WTC11 (cell line): Measurements from ENCODE around the gene TOX2. TPM values are rescaled to one million over a fixed set of nuclear protein-coding genes. Genes with fewer than 3 reads are reported as not detected.

Source experiments
- ATAC-seq: fragments of 200-7000 bp; cut with Tn5 transposase; 2 replicates; pipeline ENCODE4 v1.10.0; 2021; ENCODE audit warnings: mild to moderate bottlenecking, moderate library complexity
- CTCF ChIA-PET: fragments of 300-600 bp; sonication (Branson Sonifier 250); formaldehyde crosslinking; loops from one replicate; lab custom pipeline; 2021; ENCODE audit warnings: antibody characterized with exemption; lab: Charles Lee
- POLR2A ChIA-PET: fragments of 350-600 bp; sonication (Branson Sonifier 250); formaldehyde crosslinking; loops from one replicate; lab custom pipeline; 2021; ENCODE audit warnings: antibody characterized with exemption; lab: Charles Lee
- DNase-seq: peaks from one replicate; pipeline ENCODE4 v3.0.0; 2021; ENCODE audit warnings: low spot score
- H3K27ac Mint-ChIP-seq: 2 replicates; pipeline ENCODE4 v1.8.0; 2021; ENCODE audit warnings: mixed read lengths
- H3K27me3 Mint-ChIP-seq: 2 replicates; pipeline ENCODE4 v1.8.0; 2021; ENCODE audit warnings: low read depth, mild to moderate bottlenecking, moderate library complexity, mixed read lengths
- H3K36me3 Mint-ChIP-seq: 2 replicates; pipeline ENCODE4 v1.8.0; 2021; ENCODE audit warnings: mixed read lengths
- H3K4me1 Mint-ChIP-seq: 2 replicates; pipeline ENCODE4 v1.8.0; 2022; ENCODE audit warnings: mixed read lengths
- H3K4me3 Mint-ChIP-seq: 2 replicates; pipeline ENCODE4 v1.8.0; 2021; ENCODE audit warnings: mild to moderate bottlenecking, moderate library complexity, mixed read lengths
- H3K9me3 Mint-ChIP-seq: 2 replicates; pipeline ENCODE4 v1.8.0; 2021; ENCODE audit warnings: mixed read lengths
- ATF6 ChIP-seq: sonication (generic); formaldehyde crosslinking; IDR thresholded peaks from 2 replicates; pipeline ENCODE4 v1.8.1; 2023; ENCODE audit warnings: mild to moderate bottlenecking, missing genetic modification reagents
- CREB1 ChIP-seq: sonication (generic); formaldehyde crosslinking; IDR thresholded peaks from 2 replicates; pipeline ENCODE4 v1.8.0; 2023; ENCODE audit warnings: mild to moderate bottlenecking, missing genetic modification reagents
- ELF4 ChIP-seq: sonication (generic); formaldehyde crosslinking; IDR thresholded peaks from 2 replicates; pipeline ENCODE4 v1.8.1; 2022; ENCODE audit warnings: low read depth, mild to moderate bottlenecking, moderate library complexity, missing genetic modification reagents
- ESRRA ChIP-seq: sonication (generic); formaldehyde crosslinking; IDR thresholded peaks from 2 replicates; pipeline ENCODE4 v1.8.1; 2022; ENCODE audit warnings: mild to moderate bottlenecking, missing genetic modification reagents, borderline replicate concordance
- FOXK1 ChIP-seq: sonication (generic); formaldehyde crosslinking; IDR thresholded peaks from 2 replicates; pipeline ENCODE4 v1.8.0; 2022; ENCODE audit warnings: mild to moderate bottlenecking, moderate library complexity, missing genetic modification reagents
- FOXP4 ChIP-seq: sonication (generic); formaldehyde crosslinking; IDR thresholded peaks from 2 replicates; pipeline ENCODE4 v1.8.0; 2022; ENCODE audit warnings: mild to moderate bottlenecking, missing genetic modification reagents
- HMGA2 ChIP-seq: fragments of 250-450 bp; sonication (Bioruptor Pico); IDR thresholded peaks from 2 replicates; pipeline ENCODE4 v1.4.0; 2021; ENCODE audit warnings: mild to moderate bottlenecking, moderate library complexity
- IRF2 ChIP-seq: sonication (generic); formaldehyde crosslinking; IDR thresholded peaks from 2 replicates; pipeline ENCODE4 v1.8.0; 2022; ENCODE audit warnings: low read depth, missing genetic modification reagents, borderline replicate concordance
- MAX ChIP-seq: sonication (generic); formaldehyde crosslinking; IDR thresholded peaks from 2 replicates; pipeline ENCODE4 v1.8.0; 2022; ENCODE audit warnings: mild to moderate bottlenecking, missing genetic modification reagents
- NR2C2 ChIP-seq: sonication (generic); formaldehyde crosslinking; IDR thresholded peaks from 2 replicates; pipeline ENCODE4 v1.8.0; 2022; ENCODE audit warnings: mild to moderate bottlenecking, missing genetic modification reagents
- OVOL2 ChIP-seq: fragments of 250-450 bp; sonication (Bioruptor Pico); IDR thresholded peaks from 2 replicates; pipeline ENCODE4 v1.9.0; 2021; ENCODE audit warnings: mild to moderate bottlenecking, borderline replicate concordance
- PRDM15 ChIP-seq: sonication (generic); formaldehyde crosslinking; IDR thresholded peaks from 2 replicates; pipeline ENCODE4 v1.8.0; 2022; ENCODE audit warnings: missing genetic modification reagents
- RELA ChIP-seq: sonication (generic); formaldehyde crosslinking; IDR thresholded peaks from 2 replicates; pipeline ENCODE4 v1.8.1; 2022; ENCODE audit warnings: missing genetic modification reagents, mild to moderate bottlenecking, borderline replicate concordance
- ZMAT4 ChIP-seq: fragments of 250-450 bp; sonication (Bioruptor Pico); IDR thresholded peaks from 2 replicates; pipeline ENCODE4 v1.9.0; 2021; ENCODE audit warnings: mild to moderate bottlenecking
- ZNF138 ChIP-seq: sonication (generic); formaldehyde crosslinking; conservative IDR thresholded peaks from 2 replicates; pipeline ENCODE4 v1.8.1; 2022; ENCODE audit warnings: mild to moderate bottlenecking, moderate library complexity, missing genetic modification reagents
- ZNF281 ChIP-seq: sonication (generic); formaldehyde crosslinking; IDR thresholded peaks from 2 replicates; pipeline ENCODE4 v1.8.0; 2023; ENCODE audit warnings: mild to moderate bottlenecking, missing genetic modification reagents
- total RNA-seq: library from RNA; stranded (reverse); gene quantifications from 3 replicates; pipeline ENCODE4 v1.2.3, GENCODE V29; 2021

Gene TOX2
- total RNA-seq, 1 experiment from 2014 or later, result 3.4 TPM

GRCh38 chr20:44015733-44016103, 101.1 kb downstream of the TOX2 start:
- no peak overlapping the region for H3K4me3 Mint-ChIP-seq
- H3K36me3 Mint-ChIP-seq, result no peaks in the 10 kb centered on the region
- POLR2A ChIA-PET, result no interaction called here
- no peak overlapping the region for H3K27ac Mint-ChIP-seq
- no peaks in the 10 kb centered on the region for H3K9me3 Mint-ChIP-seq
- CTCF ChIA-PET, result no interaction called here
- no peaks in the 10 kb centered on the region for H3K27me3 Mint-ChIP-seq
- peaks cover 8% of the 10 kb centered on the region for H3K4me1 Mint-ChIP-seq
- no peak for TF ChIP-seq ZNF281 (CRISPR knock-in tag)
- no peak for TF ChIP-seq HMGA2
- no peak for TF ChIP-seq OVOL2
- no peak for TF ChIP-seq ELF4 (CRISPR knock-in tag)
- no peak for TF ChIP-seq FOXK1
- no peak for TF ChIP-seq ZNF138 (CRISPR knock-in tag)
- TF ChIP-seq ESRRA (CRISPR knock-in tag), result no peak
- no peak for TF ChIP-seq IRF2 (CRISPR knock-in tag)
- no peak for TF ChIP-seq MAX (CRISPR knock-in tag)
- TF ChIP-seq ZMAT4 (CRISPR knock-in tag), result no peak
- no peak for TF ChIP-seq PRDM15 (CRISPR knock-in tag)
- TF ChIP-seq RELA (CRISPR knock-in tag), result no peak
- no peak for TF ChIP-seq ATF6 (CRISPR knock-in tag)
- TF ChIP-seq NR2C2 (CRISPR knock-in tag), result no peak
- TF ChIP-seq FOXP4 (CRISPR knock-in tag), result no peak
- no peak for TF ChIP-seq CREB1
- TF ChIP-seq, all 79 proteins: peak for 0
- DNase-seq (no peak), ATAC-seq (no peak)
